Astrocyte (in vitro differentiated cells and primary cell): Measurements from ENCODE around the gene LLCFC1. TPM values are rescaled to one million over a fixed set of nuclear protein-coding genes. Genes with fewer than 3 reads are reported as not detected.

Source experiments
- DNase-seq: peaks from one replicate; pipeline ENCODE4 v3.0.0-alpha.2; 2010; ENCODE audit warnings: low read depth
- FAIRE-seq: peaks from 2 replicates; lab custom pipeline; 2011; peaks lifted over from hg19 to GRCh38; lab: Jason Lieb, UNC
- H2AFZ ChIP-seq: 2 replicates; pipeline ENCODE4 v1.6.0; 2012; ENCODE audit warnings: low read depth, low read length, inconsistent platforms
- H3K27ac ChIP-seq: 2 replicates; pipeline ENCODE4 v1.5.1; 2011; ENCODE audit warnings: low read depth, low read length, inconsistent platforms
- H3K27me3 ChIP-seq: 2 replicates; pipeline ENCODE4 v1.6.0; 2011; ENCODE audit warnings: low read length, inconsistent platforms; ENCODE audit not compliant: insufficient read depth
- H3K36me3 ChIP-seq: 2 replicates; pipeline ENCODE4 v1.5.1; 2011; ENCODE audit warnings: low read length, inconsistent platforms; ENCODE audit not compliant: insufficient read depth
- H3K4me1 ChIP-seq: 2 replicates; pipeline ENCODE4 v1.5.1; 2011; ENCODE audit warnings: low read length, inconsistent platforms; ENCODE audit not compliant: insufficient read depth
- H3K4me2 ChIP-seq: 2 replicates; pipeline ENCODE4 v1.6.0; 2012; ENCODE audit warnings: low read length, inconsistent platforms
- H3K4me3 ChIP-seq: 2 replicates; pipeline ENCODE4 v1.5.1; 2011; ENCODE audit warnings: low read depth, mild to moderate bottlenecking, low read length, inconsistent platforms; ENCODE audit not compliant: insufficient read depth
- H3K79me2 ChIP-seq: 2 replicates; pipeline ENCODE4 v1.6.0; 2012; ENCODE audit warnings: mild to moderate bottlenecking, low read length, inconsistent platforms; ENCODE audit not compliant: insufficient read depth
- H3K9ac ChIP-seq: 2 replicates; pipeline ENCODE4 v1.6.0; 2012; ENCODE audit warnings: mild to moderate bottlenecking, low read length, inconsistent platforms
- H3K9me3 ChIP-seq: 2 replicates; pipeline ENCODE4 v1.5.1; 2012; ENCODE audit warnings: low read depth, mild to moderate bottlenecking, low read length, inconsistent platforms; ENCODE audit not compliant: insufficient read depth
- H4K20me1 ChIP-seq: 2 replicates; pipeline ENCODE4 v1.6.0; 2012; ENCODE audit warnings: low read length, inconsistent platforms; ENCODE audit not compliant: insufficient read depth
- H3K27ac Mint-ChIP-seq: one replicate; pipeline ENCODE4 v1.8.0; 2021; ENCODE audit warnings: mild to moderate bottlenecking, mixed read lengths; ENCODE audit not compliant: unreplicated experiment
- H3K27me3 Mint-ChIP-seq: one replicate; pipeline ENCODE4 v1.8.0; 2021; ENCODE audit warnings: low read depth, mixed read lengths; ENCODE audit not compliant: unreplicated experiment
- H3K36me3 Mint-ChIP-seq: one replicate; pipeline ENCODE4 v1.8.0; 2021; ENCODE audit warnings: low read depth, mixed read lengths; ENCODE audit not compliant: unreplicated experiment
- H3K4me1 Mint-ChIP-seq: one replicate; pipeline ENCODE4 v1.8.0; 2021; ENCODE audit warnings: low read depth, mixed read lengths; ENCODE audit not compliant: unreplicated experiment
- H3K4me3 Mint-ChIP-seq: one replicate; pipeline ENCODE4 v1.8.0; 2021; ENCODE audit warnings: mild to moderate bottlenecking, moderate library complexity, mixed read lengths; ENCODE audit not compliant: unreplicated experiment
- H3K9me3 Mint-ChIP-seq: one replicate; pipeline ENCODE4 v1.8.0; 2021; ENCODE audit warnings: mild to moderate bottlenecking, mixed read lengths; ENCODE audit not compliant: unreplicated experiment
- CTCF ChIP-seq: IDR thresholded peaks from 2 replicates; pipeline ENCODE4 v1.5.1; 2011; ENCODE audit warnings: low read depth, mild to moderate bottlenecking, inconsistent platforms, low read length, moderate library complexity; ENCODE audit not compliant: insufficient read depth
- EZH2 ChIP-seq: IDR thresholded peaks from 2 replicates; pipeline ENCODE4 v1.6.1; 2012; ENCODE audit warnings: mild to moderate bottlenecking, low read length, inconsistent platforms; ENCODE audit not compliant: insufficient read depth
- total RNA-seq: library from RNA; stranded (reverse); gene quantifications from 2 replicates; pipeline ENCODE4 v1.2.1, GENCODE V29; 2021

Gene LLCFC1
- total RNA-seq, 1 donor from 2014 or later: not detected

GRCh38 chr7:142927085-142927745, 12.1 kb upstream of the LLCFC1 start:
- no peak for TF ChIP-seq CTCF
- no peak for TF ChIP-seq EZH2
- Mint-ChIP-seq H3K9me3 (peaks cover 3% of the 10 kb centered on the region), H3K27ac (no peak overlapping the region), H3K27me3 (peaks cover 40% of the 10 kb centered on the region), H3K4me1 (no peaks in the 10 kb centered on the region), H3K4me3 (no peak overlapping the region), H3K36me3 (no peaks in the 10 kb centered on the region)
- Histone ChIP-seq H3K27ac (no peak overlapping the region), H3K4me2 (no peak overlapping the region), H4K20me1 (no peaks in the 10 kb centered on the region), H2AFZ (no peak overlapping the region), H3K9ac (no peak overlapping the region), H3K36me3 (no peaks in the 10 kb centered on the region), H3K79me2 (no peaks in the 10 kb centered on the region), H3K4me3 (no peak overlapping the region), H3K27me3 (no peaks in the 10 kb centered on the region), H3K4me1 (no peaks in the 10 kb centered on the region), H3K9me3 (peaks cover 3% of the 10 kb centered on the region)
- DNase-seq (no peak), FAIRE-seq (no peak)

GRCh38 chr7:142927949-142928348, 11.3 kb upstream of the LLCFC1 start:
- H3K36me3 ChIP-seq: no peaks in the 10 kb centered on the region
- DNase-seq (no peak), FAIRE-seq (no peak)
- Mint-ChIP-seq H3K27ac (no peak overlapping the region), H3K36me3 (no peaks in the 10 kb centered on the region), H3K27me3 (peaks cover 46% of the 10 kb centered on the region), H3K4me3 (no peak overlapping the region), H3K4me1 (no peaks in the 10 kb centered on the region), H3K9me3 (peaks cover 5% of the 10 kb centered on the region)
- TF ChIP-seq EZH2: no peak
- no peak for TF ChIP-seq CTCF
- no peaks in the 10 kb centered on the region for H4K20me1 ChIP-seq
- peaks cover 3% of the 10 kb centered on the region for H3K9me3 ChIP-seq
- H3K4me1 ChIP-seq: no peaks in the 10 kb centered on the region
- H3K9ac ChIP-seq: no peak overlapping the region
- H3K79me2 ChIP-seq: no peaks in the 10 kb centered on the region
- no peak overlapping the region for H3K4me3 ChIP-seq
- H3K27me3 ChIP-seq: no peaks in the 10 kb centered on the region
- H3K4me2 ChIP-seq: no peak overlapping the region
- H3K27ac ChIP-seq: no peak overlapping the region
- H2AFZ ChIP-seq: no peak overlapping the region

- H3K4me3 Mint-ChIP-seq: no peak overlapping the region
- FAIRE-seq: no peak
- no peaks in the 10 kb centered on the region for H3K36me3 Mint-ChIP-seq
- H3K27ac ChIP-seq: no peak overlapping the region
- no peak overlapping the region for H3K4me3 ChIP-seq
- H3K27ac Mint-ChIP-seq: no peak overlapping the region
- H3K4me1 ChIP-seq: no peaks in the 10 kb centered on the region
- no peaks in the 10 kb centered on the region for H3K4me1 Mint-ChIP-seq
- H3K9me3 ChIP-seq: peaks cover 3% of the 10 kb centered on the region
- H3K9me3 Mint-ChIP-seq: peaks cover 6% of the 10 kb centered on the region
- no peak overlapping the region for H2AFZ ChIP-seq
- H3K79me2 ChIP-seq: no peaks in the 10 kb centered on the region
- no peaks in the 10 kb centered on the region for H4K20me1 ChIP-seq
- no peak overlapping the region for H3K4me2 ChIP-seq
- DNase-seq: no peak
- no peaks in the 10 kb centered on the region for H3K27me3 ChIP-seq
- H3K36me3 ChIP-seq: no peaks in the 10 kb centered on the region
- H3K9ac ChIP-seq: no peak overlapping the region
- TF ChIP-seq CTCF (no peak), EZH2 (no peak)
- H3K27me3 Mint-ChIP-seq: peaks cover 46% of the 10 kb centered on the region
Observed at GRCh38 chr7:142930126-142930730, 9.1 kb upstream of the LLCFC1 start.
